HCT116 (cell line): Measurements from ENCODE around the gene RSPO1. TPM values are rescaled to one million over a fixed set of nuclear protein-coding genes. Genes with fewer than 3 reads are reported as not detected.
A peak's percentile ranks its signal among the peaks of the same experiment; 100 is the strongest.

Experiments used
- ATAC-seq: fragments of 200-7000 bp; cut with Tn5 transposase; 2 replicates; pipeline ENCODE4 v1.9.1; 2020; ENCODE audit warnings: mild to moderate bottlenecking, moderate library complexity
- BruUV-seq: library from RNA; stranded (reverse); fragments of 400-500 nt; replicated peaks from 2 replicates; lab custom pipeline; 2021; lab: Mats Ljungman, UMichigan
- CTCF ChIA-PET: fragments of 300-600 bp; sonication (Branson Sonifier 250); formaldehyde crosslinking; loops from one replicate; lab custom pipeline; 2021; ENCODE audit warnings: antibody characterized with exemption; lab: Charles Lee
- POLR2A ChIA-PET: fragments of 300-600, 350-600 bp; sonication (Branson Sonifier 250); formaldehyde crosslinking; loops from one replicate; lab custom pipeline; 2021; ENCODE audit warnings: antibody characterized with exemption; lab: Charles Lee
- RAD21 ChIA-PET, 2 experiments: fragments of 300-600 bp; sonication (Branson Sonifier 250); formaldehyde crosslinking; loops; one replicate each; lab custom pipeline; 2023; ENCODE audit warnings: low total read pairs in 2 of 2; ENCODE audit not compliant: uncharacterized antibody in 2 of 2, unreplicated experiment in 2 of 2, low non-redundant PET in 1 of 2; lab: Charles Lee
- DNase-seq: peaks from one replicate; pipeline ENCODE4 v3.0.0-alpha.2; 2010; ENCODE audit warnings: low read depth, low spot score
- H2AFZ ChIP-seq: fragments of 200-600 bp; shearing (Covaris generic), sonication (generic); 2 replicates; pipeline ENCODE4 v1.6.1; 2017; ENCODE audit warnings: low read depth, mixed run types, mixed read lengths, antibody characterized with exemption, low read length; ENCODE audit not compliant: poor library complexity, severe bottlenecking
- H3K27ac ChIP-seq: 2 replicates; pipeline ENCODE4 v1.5.1; 2012; ENCODE audit warnings: low read depth, low read length
- H3K27me3 ChIP-seq: fragments of 200-600 bp; sonication (generic); 2 replicates; pipeline ENCODE4 v1.6.1; 2016; ENCODE audit warnings: mixed run types, low read length, mixed read lengths; ENCODE audit not compliant: insufficient read depth
- H3K36me3 ChIP-seq, 2 experiments: fragments of 200-500 bp in 1 of 2; fragments of 200-600 bp in 1 of 2; sonication (Bioruptor generic) in 1 of 2; sonication (generic) in 1 of 2; 2 replicates each; pipeline versions ENCODE4 v1.5.1 to v1.6.1; 2014 to 2016; ENCODE audit warnings: low read length in 2 of 2, inconsistent platforms in 1 of 2, mixed read lengths in 1 of 2, mixed run types in 1 of 2; ENCODE audit not compliant: insufficient read depth in 2 of 2, control insufficient read depth in 1 of 2
- H3K4me1 ChIP-seq, 2 experiments: fragments of 200-600 bp in 1 of 2; sonication (generic) in 1 of 2; 2 replicates each; pipeline versions ENCODE4 v1.5.1 to v1.6.1; 2012 to 2017; ENCODE audit warnings: low read length in 2 of 2, inconsistent platforms in 1 of 2, mild to moderate bottlenecking in 1 of 2, mixed read lengths in 1 of 2, mixed run types in 1 of 2, moderate library complexity in 1 of 2; ENCODE audit not compliant: insufficient read depth in 2 of 2, control insufficient read depth in 1 of 2
- H3K4me2 ChIP-seq: fragments of 200-600 bp; sonication (generic); 2 replicates; pipeline ENCODE4 v1.6.1; 2017; ENCODE audit warnings: mixed run types, low read length, mixed read lengths
- H3K4me3 ChIP-seq, 2 experiments: fragments of 200-600 bp in 1 of 2; sonication (generic) in 1 of 2; replicated peaks in 1 of 2; 2 replicates each; pipeline ENCODE4 v1.5.1; 2011 to 2016; ENCODE audit warnings: low read length in 2 of 2, control low read depth in 1 of 2, low read depth in 1 of 2, mild to moderate bottlenecking in 1 of 2, mixed read lengths in 1 of 2, mixed run types in 1 of 2
- H3K79me2 ChIP-seq: fragments of 200-600 bp; sonication (generic); 2 replicates; pipeline ENCODE4 v1.6.1; 2017; ENCODE audit warnings: mild to moderate bottlenecking, mixed run types, low read length, moderate library complexity, mixed read lengths; ENCODE audit not compliant: insufficient read depth
- H3K9ac ChIP-seq: fragments of 200-600 bp; sonication (generic); 2 replicates; pipeline ENCODE4 v1.6.1; 2016; ENCODE audit warnings: low read length, mixed read lengths
- H3K9me2 ChIP-seq: fragments of 200-600 bp; sonication (generic), shearing (Covaris generic); 2 replicates; pipeline ENCODE4 v1.6.1; 2017; ENCODE audit warnings: mixed run types, mild to moderate bottlenecking, moderate library complexity; ENCODE audit not compliant: insufficient read depth
- H3K9me3 ChIP-seq, 2 experiments: fragments of 200-500 bp in 1 of 2; fragments of 200-600 bp in 1 of 2; sonication (Bioruptor generic) in 1 of 2; sonication (generic) in 1 of 2; 2 replicates each; pipeline ENCODE4 v1.6.1; 2014 to 2017; ENCODE audit warnings: low read length in 2 of 2, mixed read lengths in 2 of 2, inconsistent platforms in 1 of 2, low read depth in 1 of 2, mild to moderate bottlenecking in 1 of 2, mixed run types in 1 of 2, moderate library complexity in 1 of 2; ENCODE audit not compliant: control insufficient read depth in 1 of 2, insufficient read depth in 1 of 2
- H4K20me1 ChIP-seq: fragments of 200-600 bp; sonication (generic), shearing (Covaris generic); 2 replicates; pipeline ENCODE4 v1.6.1; 2017; ENCODE audit warnings: mixed run types, mild to moderate bottlenecking, moderate library complexity; ENCODE audit not compliant: insufficient read depth
- CEBPB ChIP-seq: IDR thresholded peaks from 2 replicates; pipeline ENCODE4 v1.6.1; 2012; ENCODE audit warnings: low read depth
- FOSL1 ChIP-seq: IDR thresholded peaks from 2 replicates; pipeline ENCODE4 v1.6.1; 2012; ENCODE audit warnings: low read depth
- JUND ChIP-seq: IDR thresholded peaks from 2 replicates; pipeline ENCODE4 v1.6.1; 2012
- MAX ChIP-seq: IDR thresholded peaks from 2 replicates; pipeline ENCODE4 v1.6.1; 2012
- YY1 ChIP-seq: IDR thresholded peaks from 2 replicates; pipeline ENCODE4 v1.6.1; 2011; ENCODE audit warnings: low read length, low read depth, moderate library complexity, mild to moderate bottlenecking; ENCODE audit not compliant: insufficient replicate concordance; ENCODE audit errors: extremely low read depth
- ZFX ChIP-seq: fragments of 450-650 bp; IDR thresholded peaks from 2 replicates; pipeline ENCODE4 v1.6.1; 2017
- ZNF274 ChIP-seq: fragments of 200-500 bp; sonication (Bioruptor generic); IDR thresholded peaks from 2 replicates; pipeline ENCODE4 v1.6.1; 2014; ENCODE audit warnings: mild to moderate bottlenecking, low read depth, low read length, inconsistent platforms
- intact Hi-C: fragments of 100-400 bp; cut with micrococcal nuclease; formaldehyde crosslinking; loops from 2 replicates; pipeline ENCODE4 v1.10.0; 2022
- total RNA-seq: library from RNA; stranded (reverse); gene quantifications from one replicate; pipeline ENCODE4 v1.2.1, GENCODE V29; 2021; ENCODE audit not compliant: unreplicated experiment
- TF ChIP-seq, protein P1 (sequence below): IDR thresholded peaks from 2 replicates; pipeline ENCODE4 v1.6.1; 2012; ENCODE audit warnings: low read depth
- TF ChIP-seq, protein P2 (sequence below): IDR thresholded peaks from 2 replicates; pipeline ENCODE4 v1.6.1; 2012

The RSPO1 gene
- total RNA-seq, 1 experiment from 2014 or later: 0.15 TPM

- TF ChIP-seq CEBPB (no peak), YY1 (no peak), ZNF274 (no peak), MAX (no peak), FOSL1 (no peak)
- TF ChIP-seq, protein P1, sequence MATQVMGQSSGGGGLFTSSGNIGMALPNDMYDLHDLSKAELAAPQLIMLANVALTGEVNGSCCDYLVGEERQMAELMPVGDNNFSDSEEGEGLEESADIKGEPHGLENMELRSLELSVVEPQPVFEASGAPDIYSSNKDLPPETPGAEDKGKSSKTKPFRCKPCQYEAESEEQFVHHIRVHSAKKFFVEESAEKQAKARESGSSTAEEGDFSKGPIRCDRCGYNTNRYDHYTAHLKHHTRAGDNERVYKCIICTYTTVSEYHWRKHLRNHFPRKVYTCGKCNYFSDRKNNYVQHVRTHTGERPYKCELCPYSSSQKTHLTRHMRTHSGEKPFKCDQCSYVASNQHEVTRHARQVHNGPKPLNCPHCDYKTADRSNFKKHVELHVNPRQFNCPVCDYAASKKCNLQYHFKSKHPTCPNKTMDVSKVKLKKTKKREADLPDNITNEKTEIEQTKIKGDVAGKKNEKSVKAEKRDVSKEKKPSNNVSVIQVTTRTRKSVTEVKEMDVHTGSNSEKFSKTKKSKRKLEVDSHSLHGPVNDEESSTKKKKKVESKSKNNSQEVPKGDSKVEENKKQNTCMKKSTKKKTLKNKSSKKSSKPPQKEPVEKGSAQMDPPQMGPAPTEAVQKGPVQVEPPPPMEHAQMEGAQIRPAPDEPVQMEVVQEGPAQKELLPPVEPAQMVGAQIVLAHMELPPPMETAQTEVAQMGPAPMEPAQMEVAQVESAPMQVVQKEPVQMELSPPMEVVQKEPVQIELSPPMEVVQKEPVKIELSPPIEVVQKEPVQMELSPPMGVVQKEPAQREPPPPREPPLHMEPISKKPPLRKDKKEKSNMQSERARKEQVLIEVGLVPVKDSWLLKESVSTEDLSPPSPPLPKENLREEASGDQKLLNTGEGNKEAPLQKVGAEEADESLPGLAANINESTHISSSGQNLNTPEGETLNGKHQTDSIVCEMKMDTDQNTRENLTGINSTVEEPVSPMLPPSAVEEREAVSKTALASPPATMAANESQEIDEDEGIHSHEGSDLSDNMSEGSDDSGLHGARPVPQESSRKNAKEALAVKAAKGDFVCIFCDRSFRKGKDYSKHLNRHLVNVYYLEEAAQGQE: no peak
These were observed 28.8 kb downstream of the RSPO1 start (continued) for GRCh38 chr1:37605806-37606474.

GRCh38 chr1:37605061-37605650 lies 29.5 kb downstream of the RSPO1 start:
- no peak overlapping the region for H2AFZ ChIP-seq
- no peak overlapping the region for H3K4me2 ChIP-seq
- BruUV-seq: no TSS peak
- DNase-seq (no peak), ATAC-seq (peak; percentile 52)
- no peaks in the 10 kb centered on the region for H3K9me2 ChIP-seq
- H3K4me1 ChIP-seq: no peaks in the 10 kb centered on the region
- POLR2A ChIA-PET: no interaction called here
- H3K27me3 ChIP-seq: peaks cover 42% of the 10 kb centered on the region
- CTCF ChIA-PET: interaction anchor here (1.3 kb wide), 1 partner anchor 9 kb away, joined by 3 read pairs; the partner anchor contains the start of gene GNL2
- RAD21 ChIA-PET: no interaction called here
- no peak overlapping the region for H3K27ac ChIP-seq
- TF ChIP-seq JUND (no peak), CEBPB (no peak), ZFX (no peak)
- TF ChIP-seq, protein P2, sequence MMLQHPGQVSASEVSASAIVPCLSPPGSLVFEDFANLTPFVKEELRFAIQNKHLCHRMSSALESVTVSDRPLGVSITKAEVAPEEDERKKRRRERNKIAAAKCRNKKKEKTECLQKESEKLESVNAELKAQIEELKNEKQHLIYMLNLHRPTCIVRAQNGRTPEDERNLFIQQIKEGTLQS: no peak
- intact Hi-C loops: no loop called here
- H3K36me3 ChIP-seq: no peaks in the 10 kb centered on the region
- H3K9me3 ChIP-seq: no peaks in the 10 kb centered on the region
- H3K79me2 ChIP-seq: no peaks in the 10 kb centered on the region
- no peaks in the 10 kb centered on the region for H4K20me1 ChIP-seq
- H3K9ac ChIP-seq: no peak overlapping the region
- no peak overlapping the region for H3K4me3 ChIP-seq
